Motor neuron (in vitro differentiated cells): ENCODE data around the gene ADORA2A. TPM values are rescaled to one million over a fixed set of nuclear protein-coding genes. Genes with fewer than 3 reads are reported as not detected.
A peak's percentile ranks its signal among the peaks of the same experiment; 100 is the strongest.

Experiments used
- ATAC-seq, 8 experiments: fragments of 200-7000 bp; cut with Tn5 transposase; replicated peaks in 6 of 8; 2 replicates each; pipeline ENCODE4 v1.8.0; 2021; ENCODE audit warnings: mild to moderate bottlenecking in 8 of 8, moderate library complexity in 8 of 8
- H3K27ac ChIP-seq, 2 donors: fragments of 250-450 bp; sonication (Bioruptor Pico); 2 replicates each; pipeline ENCODE4 v1.9.0; 2021; ENCODE audit warnings: antibody characterized with exemption in 2 of 2, mild to moderate bottlenecking in 2 of 2, moderate library complexity in 1 of 2
- H3K4me1 ChIP-seq, 2 donors: fragments of 250-450 bp; sonication (Bioruptor Pico); replicated peaks in 1 of 2; 2 replicates each; pipeline ENCODE4 v1.6.1; 2021; ENCODE audit warnings: antibody characterized with exemption in 2 of 2, mild to moderate bottlenecking in 2 of 2, moderate library complexity in 1 of 2
- H3K4me3 ChIP-seq, 5 donors: fragments of 250-450 bp; sonication (Bioruptor Pico); 2 replicates each; pipeline ENCODE4 v1.9.0; 2021; ENCODE audit warnings: antibody characterized with exemption in 5 of 5, mild to moderate bottlenecking in 5 of 5, moderate library complexity in 4 of 5
- WGBS, 10 experiments: fragments of 450-650 bp; shearing (Covaris generic); methylation state at CpG; one replicate each; pipeline ENCODE4 v1.0.0; 2022; 5-methylcytosine and 5-hydroxymethylcytosine counted together
- in situ Hi-C, 9 experiments: fragments of 400-800 bp; cut with MboI; loops; one replicate each; pipeline ENCODE4 v1.15.0; 2021; ENCODE audit warnings: low sequenced_read_pairs in 9 of 9, low pct_unique_long_range_greater_than_20kb in 2 of 9; ENCODE audit not compliant: unreplicated experiment in 9 of 9
- total RNA-seq, 8 experiments: library from RNA; unstranded; fragments of 300-600 nt; gene quantifications; 2 replicates each; pipeline versions ENCODE4 v1.2.3 to v1.2.4, GENCODE V29; 2022

Gene ADORA2A
- total RNA-seq, 8 experiments from 2014 or later, result 0.20 to 3.4 (median 2.1) TPM

- in situ Hi-C loops, result no loop called here
- no peak for ATAC-seq
- Histone ChIP-seq H3K4me1 (peaks cover 3 to 5% of the 10 kb centered on the region in 2 donors), H3K27ac (no peak overlapping the region), H3K4me3 (no peak overlapping the region)
- WGBS, 10 experiments, result 80 to 100% (median 100%) methylated on average over 1 to 2 of the region's 2 CpGs; no CpG with 5 or more reads in 3 of the 10 experiments
These were observed 34.3 kb upstream of the ADORA2A start for GRCh38 chr22:24393012-24393559.

GRCh38 chr22:24393848-24394247 lies 33.6 kb upstream of the ADORA2A start:
- WGBS, 10 experiments, result 79 to 100% (median 96%) methylated on average over 1 to 3 of the region's 3 CpGs; no CpG with 5 or more reads in 3 of the 10 experiments
- in situ Hi-C loops, result no loop called here
- no peak for ATAC-seq
- Histone ChIP-seq H3K4me3 (no peak overlapping the region), H3K27ac (no peak overlapping the region), H3K4me1 (peaks cover 3 to 5% of the 10 kb centered on the region in 2 donors)

GRCh38 chr22:24394254-24394653 lies 33.1 kb upstream of the ADORA2A start:
- H3K4me3 ChIP-seq, result no peak overlapping the region
- in situ Hi-C loops, result no loop called here
- ATAC-seq, result peak in 3 of 8 experiments; percentile 69 to 82 (median 75)
- H3K27ac ChIP-seq, result no peak overlapping the region
- 0 to 100% (median 75%) methylated on average over 1 to 2 of the region's 2 CpGs; no CpG with 5 or more reads in 5 of the 10 experiments for WGBS, 10 experiments
- peaks cover 3 to 5% of the 10 kb centered on the region in 2 donors for H3K4me1 ChIP-seq

GRCh38 chr22:24398409-24398808 lies 29.0 kb upstream of the ADORA2A start:
- H3K27ac ChIP-seq, result no peak overlapping the region
- no peak for ATAC-seq
- in situ Hi-C loops, result no loop called here

GRCh38 chr22:24400034-24400725 lies 27.2 kb upstream of the ADORA2A start:
- in situ Hi-C loops, result no loop called here
- Histone ChIP-seq H3K27ac (no peak overlapping the region), H3K4me3 (no peak overlapping the region), H3K4me1 (no peaks in the 10 kb centered on the region)
- peak in 3 of 8 experiments; percentile 3 to 20 (median 7) for ATAC-seq
- 8 to 100% (median 85%) methylated on average over 3 to 8 of the region's 8 CpGs for WGBS, 10 experiments

More at GRCh38 chr22:24398409-24398808, 29.0 kb upstream of the ADORA2A start:
- no peak overlapping the region for H3K4me3 ChIP-seq
- no peaks in the 10 kb centered on the region for H3K4me1 ChIP-seq

- Histone ChIP-seq H3K27ac (no peak overlapping the region), H3K4me3 (no peak overlapping the region), H3K4me1 (no peaks in the 10 kb centered on the region)
- peak in 2 of 8 experiments; percentile 58 to 76 for ATAC-seq
- 20 to 100% (median 86%) methylated on average over 1 to 9 of the region's 9 CpGs; no CpG with 5 or more reads in 1 of the 10 experiments for WGBS, 10 experiments
- in situ Hi-C loops, result no loop called here
These were observed 26.4 kb upstream of the ADORA2A start for GRCh38 chr22:24400726-24401596.

- no peak overlapping the region for H3K4me3 ChIP-seq
- ATAC-seq, result peak in 1 of 8 experiments; percentile 16
- WGBS, 10 experiments, result no CpG with 5 or more reads among the region's 5 CpGs
- no peaks in the 10 kb centered on the region for H3K4me1 ChIP-seq
- in situ Hi-C loops, result no loop called here
- H3K27ac ChIP-seq, result no peak overlapping the region
These were observed 25.4 kb upstream of the ADORA2A start for GRCh38 chr22:24401931-24402367.

GRCh38 chr22:24402460-24403192 lies 24.8 kb upstream of the ADORA2A start:
- no peak overlapping the region for H3K4me3 ChIP-seq
- peak in 6 of 8 experiments; percentile 53 to 91 (median 66) for ATAC-seq
- no peak overlapping the region for H3K27ac ChIP-seq
- WGBS, 10 experiments, result 0 to 92% (median 59%) methylated on average over 1 to 2 of the region's 3 CpGs; no CpG with 5 or more reads in 6 of the 10 experiments
- H3K4me1 ChIP-seq, result no peaks in the 10 kb centered on the region
- in situ Hi-C loops, result no loop called here

- in situ Hi-C loops, result no loop called here
- H3K27ac ChIP-seq, result no peak overlapping the region
- ATAC-seq, result no peak
- WGBS, 10 experiments, result 76 to 100% (median 94%) methylated on average over 1 to 3 of the region's 3 CpGs; no CpG with 5 or more reads in 3 of the 10 experiments
- H3K4me1 ChIP-seq, result no peaks in the 10 kb centered on the region
- H3K4me3 ChIP-seq, result no peak overlapping the region
These were observed 24.1 kb upstream of the ADORA2A start for GRCh38 chr22:24403346-24403745.

GRCh38 chr22:24404561-24405275 lies 22.7 kb upstream of the ADORA2A start:
- 71 to 100% (median 94%) methylated on average over 1 to 3 of the region's 9 CpGs; no CpG with 5 or more reads in 3 of the 10 experiments for WGBS, 10 experiments
- Histone ChIP-seq H3K4me3 (no peak overlapping the region), H3K4me1 (no peaks in the 10 kb centered on the region), H3K27ac (no peak overlapping the region)
- in situ Hi-C loops, result no loop called here
- no peak for ATAC-seq

- in situ Hi-C loops, result no loop called here
- Histone ChIP-seq H3K4me3 (no peak overlapping the region), H3K4me1 (no peaks in the 10 kb centered on the region), H3K27ac (no peak overlapping the region)
- ATAC-seq, result no peak
- WGBS, 10 experiments, result 93 to 100% (median 97%) methylated on average over 1 to 8 of the region's 12 CpGs; no CpG with 5 or more reads in 2 of the 10 experiments
These were observed 21.6 kb upstream of the ADORA2A start for GRCh38 chr22:24405631-24406321.
